Adrenal gland (tissue), 19 donors: ENCODE results near the gene SEMA3E. TPM values are rescaled to one million over a fixed set of nuclear protein-coding genes. Genes with fewer than 3 reads are reported as not detected.

Source experiments
- DNase-seq, 7 donors: peaks; one replicate each; pipeline ENCODE4 v3.0.0-alpha.2; 2019 to 2020
- H3K27ac ChIP-seq, 5 donors: fragments of 200-600 bp; sonication (generic) in 4 of 5; 1 replicate in 3 of 5; 2 replicates in 2 of 5; pipeline versions ENCODE4 v1.5.1 to v1.8.0; 2016 to 2020; ENCODE audit warnings: mild to moderate bottlenecking in 1 of 5
- H3K27me3 ChIP-seq: fragments of 200-600 bp; 2 replicates; pipeline ENCODE4 v1.8.0; 2021
- H3K36me3 ChIP-seq, 2 donors: fragments of 200-600 bp; replicated peaks in 1 of 2; 1 replicate in 1 of 2; 2 replicates in 1 of 2; pipeline versions ENCODE4 v1.5.1 to v1.8.0; 2018 to 2022
- H3K4me1 ChIP-seq, 2 donors: fragments of 200-600 bp; replicated peaks in 1 of 2; 1 replicate in 1 of 2; 2 replicates in 1 of 2; pipeline versions ENCODE4 v1.5.1 to v1.8.0; 2018 to 2021
- H3K4me3 ChIP-seq, 4 donors: fragments of 200-600 bp; sonication (generic) in 3 of 4; one replicate each; pipeline ENCODE4 v1.5.1; 2016 to 2018
- H3K9me3 ChIP-seq, 3 donors: fragments of 200-600 bp; sonication (generic) in 1 of 3; replicated peaks in 1 of 3; 1 replicate in 2 of 3; 2 replicates in 1 of 3; pipeline versions ENCODE4 v1.5.1 to v1.8.0; 2016 to 2021
- CTCF ChIP-seq, 6 experiments: fragments of 450-650 bp in 4 of 6; fragments of 200-600 bp in 2 of 6; sonication (generic) in 1 of 6; IDR thresholded peaks; 1 replicate in 5 of 6; 2 replicates in 1 of 6; pipeline versions ENCODE4 v1.5.1 to v1.8.0; 2016 to 2021; ENCODE audit warnings: antibody characterized with exemption in 6 of 6, mild to moderate bottlenecking in 2 of 6, moderate library complexity in 1 of 6
- POLR2A ChIP-seq, 2 donors: fragments of 450-650 bp; IDR thresholded peaks; one replicate each; pipeline ENCODE4 v1.6.1; 2017; ENCODE audit warnings: antibody characterized with exemption in 2 of 2, mild to moderate bottlenecking in 2 of 2, moderate library complexity in 1 of 2
- WGBS, 4 donors: extraction: QIAGEN DNeasy Blood & Tissue Kit in 2 of 4; methylation state at CpG; one replicate each; pipeline versions ENCODE4 v1.1.5 to v1.1.7; 2013 to 2017; 5-methylcytosine and 5-hydroxymethylcytosine counted together
- intact Hi-C, 2 donors: fragments of 100-400 bp; cut with DNase I; formaldehyde crosslinking; loops; one replicate each; pipeline versions ENCODE4 v1.14.1 to v1.15.0; 2022 to 2023
- long read RNA-seq, 10 donors: library from polyadenylated mRNA in 3 of 10; unstranded in 2 of 10; stranded (forward) in 1 of 10; transcript quantifications; one replicate each; pipeline ENCODE4 v2.0.0 and lab custom pipeline, GENCODE V29; 2021 to 2026
- polyA plus RNA-seq, 3 donors: library from polyadenylated mRNA; stranded (reverse); fragments of 200-250 nt in 2 of 3; fragments of 350-450 nt in 1 of 3; fragmentation: Illumina TruSeq in 1 of 3; extraction: RNeasy Lipid Tissue Mini Kit (QIAGEN cat#74804) in 1 of 3; gene quantifications; one replicate each; pipeline ENCODE4 v1.2.3, GENCODE V29; 2013 to 2014
- total RNA-seq, 9 donors: library from RNA; depleted of rRNA in 4 of 9; stranded (reverse); fragments of >200 nt in 4 of 9; fragments of 120-200 nt in 1 of 9; fragmentation: NEBNext Ultra II Directional in 1 of 9; extraction: Animal tissue kit (Norgen Biotek cat#: 25700) in 1 of 9; gene quantifications; one replicate each; pipeline versions ENCODE4 v1.1.0 to v1.2.4, GENCODE V29; 2013 to 2023
- donor health status: healthy with polysubstance abuse.
- donor health status: Bipolar disorder and iron deficiency.
- donor health status: DM: yes; HTN: yes; CAD: no.
- donor health status: DM: no; HTN: no; CAD: no.
- donor health status: DM: no; HTN: no; CAD: no.
- donor health status: DM: yes; HTN: yes; CAD: no.

Gene SEMA3E
- total RNA-seq (under 1 TPM in 6 of 9 donors, not detected in 3; 0.11 to 0.58 (median 0.20) TPM), polyA plus RNA-seq (under 1 TPM in 2 of 3 donors, not detected in 1; 0.09 to 0.13 TPM)
- long read RNA-seq, donor 1: 0 reads
- long read RNA-seq, donor 2: 0 reads
- long read RNA-seq, donor 3: 0 reads
- long read RNA-seq, donor 4: 0 reads
- long read RNA-seq, donor 5: 0 reads
- long read RNA-seq, donor 6: 0 reads
- long read RNA-seq, donor 7: 0 reads
- long read RNA-seq, donor 8: 0 reads
- long read RNA-seq, donor 9: 0 reads
- long read RNA-seq, donor 10: 0 reads

DNA sequence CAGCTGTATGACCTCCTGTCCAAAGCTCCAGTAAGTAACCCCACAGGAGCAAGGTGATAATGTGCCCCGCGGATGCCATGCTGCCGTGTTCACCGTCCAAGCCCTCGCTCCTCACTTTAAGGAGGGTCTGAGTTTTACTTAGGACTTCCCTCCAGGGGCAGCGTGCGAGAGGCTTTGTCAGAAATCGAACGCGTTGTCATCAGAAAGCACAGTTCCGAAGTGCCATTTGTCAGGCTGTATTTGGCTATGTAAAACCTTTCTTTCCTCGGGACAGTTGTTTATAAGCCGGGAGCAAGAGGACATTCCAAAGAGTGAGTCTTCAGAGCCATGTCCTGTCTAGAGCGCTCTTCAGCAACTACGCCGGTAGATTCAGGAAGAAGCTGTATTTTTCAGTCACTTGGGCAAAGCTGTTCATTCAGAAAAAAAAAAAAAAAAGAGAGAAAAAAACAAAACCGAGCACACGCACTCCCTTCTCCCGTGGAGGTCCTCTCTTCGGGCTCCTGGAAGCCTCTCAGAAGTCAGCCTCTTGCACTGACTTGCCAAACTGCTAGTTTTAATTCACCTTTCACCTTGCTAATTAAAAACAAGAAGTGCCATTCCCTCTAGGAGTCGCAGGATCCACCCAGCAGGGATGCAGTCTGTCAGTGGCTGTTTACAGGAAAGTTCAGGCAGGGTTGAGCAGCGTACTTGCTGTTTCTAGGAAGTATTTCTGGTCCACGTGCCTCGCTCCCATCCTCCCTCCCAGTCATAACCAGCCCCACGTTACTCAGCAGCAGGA lies at the start of gene SEMA3E:
SEMA3E (minus strand) TSS at position 676 of the 778 bp plus-strand sequence.
- TF ChIP-seq CTCF (IDR thresholded peaks at IDR 0.05) (no peak), POLR2A (IDR thresholded peaks at IDR 0.05) (no peak)
- intact Hi-C loops: no loop called here
- Histone ChIP-seq H3K9me3 (no peaks in the 10 kb centered on the region), H3K36me3 (no peaks in the 10 kb centered on the region), H3K27ac (no peak within 1 kb of the TSS), H3K27me3 (peaks cover 3% of the 10 kb centered on the region), H3K4me3 (no peak within 1 kb of the TSS), H3K4me1 (no peaks in the 10 kb centered on the region)
- WGBS, 4 donors: 1 to 4% (median 2%) methylated on average over 21 to 25 of the region's 25 CpGs
- no peak for DNase-seq

DNA sequence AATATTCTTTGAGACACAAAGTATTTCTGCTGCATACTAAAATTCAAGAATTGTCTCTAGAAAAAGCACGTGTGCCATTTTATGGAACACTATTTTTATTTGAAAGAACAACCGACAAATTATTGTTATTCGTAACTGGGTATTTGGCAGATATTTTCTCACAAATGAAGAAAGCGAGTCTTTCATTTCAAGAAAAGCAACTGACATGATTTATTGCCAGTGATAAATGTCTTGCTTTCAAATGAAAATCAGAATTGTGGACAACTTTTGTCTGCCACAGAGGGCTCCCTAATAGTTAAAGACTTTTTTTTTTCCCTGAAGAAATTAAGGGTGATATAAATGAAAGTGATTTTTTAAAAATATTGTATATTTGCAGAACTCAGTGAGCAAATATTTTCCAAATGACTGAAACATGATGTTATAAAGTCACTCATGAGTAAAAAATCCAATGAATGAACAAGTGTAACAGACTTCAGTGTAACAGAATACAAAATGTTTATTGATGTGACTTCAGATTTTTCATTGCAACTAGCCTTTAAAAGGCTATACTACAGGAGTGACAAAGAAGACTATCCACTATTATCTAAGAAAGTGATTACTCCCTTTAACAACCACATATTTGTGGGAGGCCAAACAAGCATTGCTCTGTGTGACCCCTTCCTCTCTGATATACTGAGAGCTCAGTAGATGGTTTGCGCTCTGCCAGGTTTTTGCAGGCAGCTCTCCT lies 49.0 kb upstream of the SEMA3E start:
- Histone ChIP-seq H3K4me3 (no peak overlapping the region), H3K27ac (no peak overlapping the region), H3K36me3 (no peaks in the 10 kb centered on the region), H3K27me3 (no peaks in the 10 kb centered on the region), H3K9me3 (no peaks in the 10 kb centered on the region), H3K4me1 (no peaks in the 10 kb centered on the region)
- 69 to 78% (median 75%) methylated on average over 5 of the region's 5 CpGs for WGBS, 4 donors
- intact Hi-C loops: no loop called here
- TF ChIP-seq POLR2A (IDR thresholded peaks at IDR 0.05) (no peak), CTCF (IDR thresholded peaks at IDR 0.05) (no peak)
- no peak for DNase-seq

GRCh38 chr7:83696101-83696500 lies 47.2 kb upstream of the SEMA3E start:
- H3K27me3 ChIP-seq: no peaks in the 10 kb centered on the region
- 79 to 86% (median 81%) methylated on average over 2 of the region's 2 CpGs for WGBS, 4 donors
- no peak overlapping the region for H3K4me3 ChIP-seq
- DNase-seq: no peak
- intact Hi-C loops: no loop called here
- no peaks in the 10 kb centered on the region for H3K4me1 ChIP-seq
- TF ChIP-seq POLR2A (IDR thresholded peaks at IDR 0.05) (no peak), CTCF (IDR thresholded peaks at IDR 0.05) (no peak)
- H3K9me3 ChIP-seq: no peaks in the 10 kb centered on the region
- no peak overlapping the region for H3K27ac ChIP-seq
- no peaks in the 10 kb centered on the region for H3K36me3 ChIP-seq
